AG10803 (cell line): ENCODE measurements around the gene MPHOSPH6.

Experiments used
- DNase-seq: peaks from one replicate; pipeline ENCODE4 v3.0.0; 2010; ENCODE audit warnings: low read depth
- H3K4me3 ChIP-seq: 2 replicates; pipeline ENCODE4 v1.5.1; 2011; ENCODE audit warnings: mild to moderate bottlenecking, low read length, control low read depth
- TF ChIP-seq, protein P1 (sequence below): conservative IDR thresholded peaks from 2 replicates; pipeline ENCODE4 v1.5.1; 2011; ENCODE audit warnings: mild to moderate bottlenecking, low read length, control low read depth, inconsistent platforms

The MPHOSPH6 gene

DNA sequence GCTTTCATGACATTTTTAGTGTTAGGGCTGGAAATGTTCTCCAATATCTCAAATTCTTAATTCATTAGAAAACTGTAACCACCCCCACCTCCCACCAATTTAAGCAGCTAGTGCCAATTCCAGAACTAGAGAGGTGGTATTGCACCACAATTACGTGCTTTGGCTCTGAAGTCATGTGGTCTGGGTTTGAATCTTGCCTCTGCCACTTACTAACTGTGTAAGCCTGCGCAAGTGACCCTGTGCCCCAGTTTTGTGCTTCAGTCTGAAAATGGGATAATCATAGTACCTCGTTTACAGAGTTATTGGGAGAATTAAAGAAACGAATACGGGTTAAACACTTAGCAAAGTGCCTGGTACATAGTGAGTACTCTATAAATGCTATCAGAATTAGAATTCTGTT, 14.2 kb upstream of the MPHOSPH6 start:
- TF ChIP-seq, protein P1, sequence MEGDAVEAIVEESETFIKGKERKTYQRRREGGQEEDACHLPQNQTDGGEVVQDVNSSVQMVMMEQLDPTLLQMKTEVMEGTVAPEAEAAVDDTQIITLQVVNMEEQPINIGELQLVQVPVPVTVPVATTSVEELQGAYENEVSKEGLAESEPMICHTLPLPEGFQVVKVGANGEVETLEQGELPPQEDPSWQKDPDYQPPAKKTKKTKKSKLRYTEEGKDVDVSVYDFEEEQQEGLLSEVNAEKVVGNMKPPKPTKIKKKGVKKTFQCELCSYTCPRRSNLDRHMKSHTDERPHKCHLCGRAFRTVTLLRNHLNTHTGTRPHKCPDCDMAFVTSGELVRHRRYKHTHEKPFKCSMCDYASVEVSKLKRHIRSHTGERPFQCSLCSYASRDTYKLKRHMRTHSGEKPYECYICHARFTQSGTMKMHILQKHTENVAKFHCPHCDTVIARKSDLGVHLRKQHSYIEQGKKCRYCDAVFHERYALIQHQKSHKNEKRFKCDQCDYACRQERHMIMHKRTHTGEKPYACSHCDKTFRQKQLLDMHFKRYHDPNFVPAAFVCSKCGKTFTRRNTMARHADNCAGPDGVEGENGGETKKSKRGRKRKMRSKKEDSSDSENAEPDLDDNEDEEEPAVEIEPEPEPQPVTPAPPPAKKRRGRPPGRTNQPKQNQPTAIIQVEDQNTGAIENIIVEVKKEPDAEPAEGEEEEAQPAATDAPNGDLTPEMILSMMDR, result no peak
- no peak overlapping the region for H3K4me3 ChIP-seq
- DNase-seq, result peak; percentile 5

DNA sequence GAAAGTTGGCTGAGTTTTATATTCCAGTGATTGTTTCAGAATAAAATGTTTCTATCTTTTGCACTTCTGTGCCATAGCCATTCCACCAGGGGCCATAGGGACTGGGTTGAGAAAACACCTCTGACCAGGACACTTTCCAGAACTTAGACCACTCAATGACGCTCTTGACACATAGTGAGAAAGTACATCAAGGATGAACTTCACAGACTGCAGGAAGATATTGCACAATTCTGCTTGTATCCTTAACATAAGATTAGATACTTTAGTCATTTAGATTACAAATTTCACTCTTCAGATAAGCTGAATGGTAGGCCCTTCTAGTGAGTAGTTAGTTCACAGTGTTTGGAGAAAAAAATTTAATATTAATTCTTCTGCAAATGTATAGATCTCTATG, 13.0 kb upstream of the MPHOSPH6 start:
- TF ChIP-seq, protein P1, result no peak
- no peak overlapping the region for H3K4me3 ChIP-seq
- no peak for DNase-seq

DNA sequence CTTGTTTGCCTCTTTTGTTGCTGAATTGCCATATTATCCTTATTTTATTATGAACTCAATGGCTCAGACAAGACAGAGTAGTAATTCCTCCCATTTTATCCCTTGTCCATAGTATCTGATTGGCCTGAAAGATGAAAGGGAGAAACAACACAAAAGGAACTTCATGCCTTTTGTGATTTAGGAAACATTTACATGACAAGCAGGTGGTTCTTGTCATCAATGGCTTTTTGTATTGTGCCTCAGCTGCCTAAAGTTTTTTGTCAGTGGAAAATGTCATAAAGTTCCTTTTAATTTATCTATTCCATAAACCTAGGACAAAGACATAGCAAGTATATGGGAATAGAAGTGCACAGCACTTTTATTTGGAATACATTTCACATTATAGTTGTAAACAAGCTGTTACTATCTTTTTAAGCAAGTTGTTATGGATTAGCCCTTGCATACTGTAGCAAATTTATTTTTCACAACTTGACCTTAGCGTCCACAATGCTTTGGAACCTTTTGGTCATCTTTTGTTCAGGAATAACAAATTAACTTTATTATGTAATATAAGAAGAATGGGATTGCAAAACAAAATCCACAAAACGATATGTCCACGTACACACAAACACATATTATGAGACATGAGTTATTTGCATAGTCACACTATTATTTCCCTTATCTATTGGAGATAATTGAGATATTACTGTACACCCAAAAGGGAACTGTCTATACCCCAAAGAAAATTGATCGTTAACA, 12.4 kb upstream of the MPHOSPH6 start:
- TF ChIP-seq, protein P1, result no peak
- DNase-seq, result no peak

DNA sequence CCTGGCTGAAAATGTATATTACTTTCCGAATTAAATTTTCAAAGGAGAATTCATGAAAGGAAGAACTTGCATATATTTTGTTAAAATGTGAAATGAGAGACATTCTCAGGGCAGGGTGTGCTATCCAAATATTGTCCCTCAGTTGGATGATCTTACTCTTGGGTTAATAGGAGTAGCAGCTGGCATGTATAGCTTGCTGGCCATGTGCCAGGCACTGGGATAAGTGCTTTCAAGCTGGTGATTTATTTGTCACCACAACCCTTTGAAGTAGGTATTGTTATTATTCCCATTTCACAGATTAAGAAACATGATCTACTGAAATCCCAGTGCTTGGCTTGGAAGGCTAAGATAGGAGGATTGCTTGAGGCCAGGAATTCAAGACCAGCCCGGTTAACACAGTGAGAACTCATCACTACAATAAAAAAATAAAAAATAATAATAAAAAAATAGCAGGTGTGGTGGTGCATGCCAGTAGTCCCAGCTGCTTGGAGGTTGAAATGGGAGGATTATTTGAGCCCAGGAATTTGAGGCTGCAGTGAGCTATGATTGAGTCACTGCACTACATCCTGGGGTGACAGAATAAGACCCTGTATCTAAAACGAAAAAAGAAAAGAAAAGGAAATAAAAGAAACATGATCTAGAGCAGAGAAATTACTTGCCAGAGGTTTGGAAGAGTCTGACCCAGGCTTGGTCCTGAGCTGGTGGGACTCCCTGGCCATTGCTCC, 11.6 kb upstream of the MPHOSPH6 start:
- no peak for DNase-seq
- TF ChIP-seq, protein P1, result no peak
- no peak overlapping the region for H3K4me3 ChIP-seq

More for the DNA sequence above, 12.4 kb upstream of the MPHOSPH6 start:
- no peak overlapping the region for H3K4me3 ChIP-seq

DNA sequence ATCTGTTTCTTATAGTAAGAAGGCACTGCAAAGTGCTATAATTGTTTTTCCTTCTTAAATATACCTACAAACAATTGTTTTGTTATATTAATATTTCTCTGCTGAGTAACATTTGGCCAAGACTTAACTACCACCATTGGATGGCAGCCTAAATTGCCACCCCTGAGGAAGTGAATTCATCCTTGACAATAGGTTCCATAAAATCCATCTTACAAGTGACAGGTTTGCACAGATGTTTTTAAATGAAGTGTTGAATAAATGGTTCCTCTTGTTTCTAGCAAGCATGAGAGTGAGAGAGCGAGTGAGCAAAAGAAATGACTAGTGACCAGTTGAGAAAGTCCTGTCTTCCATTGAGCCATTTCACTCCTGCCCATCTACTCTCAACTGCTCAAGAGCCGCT, 8.3 kb upstream of the MPHOSPH6 start:
- DNase-seq, result no peak
- TF ChIP-seq, protein P1, result no peak
- H3K4me3 ChIP-seq, result no peak overlapping the region

DNA sequence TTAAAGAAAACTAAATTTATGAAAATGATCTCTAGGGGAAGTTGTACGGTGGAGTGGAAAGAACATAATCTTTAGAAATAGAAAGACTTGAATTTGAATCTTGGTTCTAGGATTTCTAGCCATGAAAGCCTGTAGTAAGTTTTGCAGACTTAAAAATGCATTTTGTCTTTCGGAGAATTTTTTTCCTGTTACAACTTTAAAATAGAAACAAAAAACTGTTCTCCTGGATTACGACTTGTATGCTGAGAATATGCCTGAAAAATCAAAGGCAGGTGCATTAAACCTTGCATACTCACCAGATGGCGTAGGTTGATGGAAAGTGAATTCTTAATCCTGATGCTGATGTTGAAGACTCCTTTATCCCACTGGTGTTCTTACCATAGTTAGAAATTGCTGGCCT, 7.5 kb upstream of the MPHOSPH6 start:
- no peak overlapping the region for H3K4me3 ChIP-seq
- no peak for DNase-seq
- TF ChIP-seq, protein P1, result no peak

DNA sequence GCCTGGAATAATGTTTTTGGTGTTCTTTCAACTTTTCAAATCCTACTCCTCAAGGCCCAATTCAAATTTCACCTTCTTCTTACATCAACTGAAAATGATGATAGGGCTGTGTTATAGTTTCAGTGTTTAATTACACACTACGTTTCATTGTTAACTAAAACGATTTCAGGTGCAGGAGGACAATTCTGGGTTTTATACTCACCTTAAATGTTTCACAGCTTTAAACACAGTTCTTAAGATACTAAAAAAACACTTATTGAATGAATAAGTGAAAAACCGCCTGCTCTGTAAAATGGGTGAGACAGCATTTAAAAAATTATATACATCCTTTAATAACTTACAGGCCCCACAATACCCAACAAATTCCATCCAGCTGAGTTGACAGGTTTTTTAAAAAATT, 6.2 kb upstream of the MPHOSPH6 start:
- no peak overlapping the region for H3K4me3 ChIP-seq
- TF ChIP-seq, protein P1, result no peak
- no peak for DNase-seq
